ENCODE data around the gene NOXO1. TPM values are rescaled to one million over a fixed set of nuclear protein-coding genes. Genes with fewer than 3 reads are reported as not detected.
A peak's percentile ranks its signal among the peaks of the same experiment; 100 is the strongest.

NOXO1 gene
- total RNA-seq, 3 donors from 2014 or later (not counting 1 experiment from before 2014, with no cell fraction given) = not detected

DNA sequence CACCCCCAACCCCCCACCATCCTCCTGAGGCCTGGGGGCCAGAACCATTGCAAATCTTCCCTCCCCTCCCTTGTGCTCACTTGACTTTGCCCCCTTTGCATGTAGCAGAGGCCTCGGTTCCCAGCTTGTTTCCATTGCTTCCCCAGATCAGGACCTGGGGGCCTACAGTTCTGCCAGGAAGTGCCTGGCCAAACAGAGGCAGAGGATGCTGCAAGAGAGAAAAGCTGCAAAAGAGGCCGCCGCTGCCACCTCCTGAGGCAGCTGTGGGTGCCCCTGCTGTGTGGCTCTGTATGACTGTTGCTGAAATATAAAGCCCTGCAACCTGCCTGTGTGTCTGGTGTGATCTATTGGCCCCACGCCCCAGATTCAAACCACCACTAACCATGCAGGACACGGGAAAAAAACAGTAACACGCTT is 19.6 kb downstream of the NOXO1 start:
- TF ChIP-seq, protein P1, sequence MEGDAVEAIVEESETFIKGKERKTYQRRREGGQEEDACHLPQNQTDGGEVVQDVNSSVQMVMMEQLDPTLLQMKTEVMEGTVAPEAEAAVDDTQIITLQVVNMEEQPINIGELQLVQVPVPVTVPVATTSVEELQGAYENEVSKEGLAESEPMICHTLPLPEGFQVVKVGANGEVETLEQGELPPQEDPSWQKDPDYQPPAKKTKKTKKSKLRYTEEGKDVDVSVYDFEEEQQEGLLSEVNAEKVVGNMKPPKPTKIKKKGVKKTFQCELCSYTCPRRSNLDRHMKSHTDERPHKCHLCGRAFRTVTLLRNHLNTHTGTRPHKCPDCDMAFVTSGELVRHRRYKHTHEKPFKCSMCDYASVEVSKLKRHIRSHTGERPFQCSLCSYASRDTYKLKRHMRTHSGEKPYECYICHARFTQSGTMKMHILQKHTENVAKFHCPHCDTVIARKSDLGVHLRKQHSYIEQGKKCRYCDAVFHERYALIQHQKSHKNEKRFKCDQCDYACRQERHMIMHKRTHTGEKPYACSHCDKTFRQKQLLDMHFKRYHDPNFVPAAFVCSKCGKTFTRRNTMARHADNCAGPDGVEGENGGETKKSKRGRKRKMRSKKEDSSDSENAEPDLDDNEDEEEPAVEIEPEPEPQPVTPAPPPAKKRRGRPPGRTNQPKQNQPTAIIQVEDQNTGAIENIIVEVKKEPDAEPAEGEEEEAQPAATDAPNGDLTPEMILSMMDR (IDR thresholded peaks at IDR 0.05) = no peak
- H3K4me1 ChIP-seq (ENCODE audit: control insufficient read depth, insufficient read depth, low read length) = peaks cover 59% of the 10 kb centered on the region
- intact Hi-C loops (cut with micrococcal nuclease) = no loop called here
- no peaks in the 10 kb centered on the region for H3K9me3 Mint-ChIP-seq
- H3K27ac ChIP-seq (ENCODE audit: low read length) = no peak overlapping the region
- WGBS (ENCODE audit: insufficient coverage) = 71% methylated on average over 3 of the region's 6 CpGs
- H3K27ac Mint-ChIP-seq = no peak overlapping the region
- no peaks in the 10 kb centered on the region for H3K9me3 ChIP-seq (ENCODE audit: control insufficient read depth, insufficient read depth, low read length)
- no peak overlapping the region for H3K4me3 Mint-ChIP-seq
- H3K4me1 Mint-ChIP-seq = peaks cover 41% of the 10 kb centered on the region in 2 donors
- H3K4me3 ChIP-seq (ENCODE audit: low read length) = no peak overlapping the region
- DNase-seq = peak in 1 of 2 donors; percentile 42
- no peaks in the 10 kb centered on the region for H3K36me3 Mint-ChIP-seq
- no peak for ATAC-seq
- H3K27me3 Mint-ChIP-seq (ENCODE audit: low read depth in 2 of 2) = no peaks in the 10 kb centered on the region
- peaks cover 20% of the 10 kb centered on the region for H3K36me3 ChIP-seq (ENCODE audit: control insufficient read depth, insufficient read depth, low read length)
- no peaks in the 10 kb centered on the region for H3K27me3 ChIP-seq (ENCODE audit: control insufficient read depth, insufficient read depth, low read length)

DNA sequence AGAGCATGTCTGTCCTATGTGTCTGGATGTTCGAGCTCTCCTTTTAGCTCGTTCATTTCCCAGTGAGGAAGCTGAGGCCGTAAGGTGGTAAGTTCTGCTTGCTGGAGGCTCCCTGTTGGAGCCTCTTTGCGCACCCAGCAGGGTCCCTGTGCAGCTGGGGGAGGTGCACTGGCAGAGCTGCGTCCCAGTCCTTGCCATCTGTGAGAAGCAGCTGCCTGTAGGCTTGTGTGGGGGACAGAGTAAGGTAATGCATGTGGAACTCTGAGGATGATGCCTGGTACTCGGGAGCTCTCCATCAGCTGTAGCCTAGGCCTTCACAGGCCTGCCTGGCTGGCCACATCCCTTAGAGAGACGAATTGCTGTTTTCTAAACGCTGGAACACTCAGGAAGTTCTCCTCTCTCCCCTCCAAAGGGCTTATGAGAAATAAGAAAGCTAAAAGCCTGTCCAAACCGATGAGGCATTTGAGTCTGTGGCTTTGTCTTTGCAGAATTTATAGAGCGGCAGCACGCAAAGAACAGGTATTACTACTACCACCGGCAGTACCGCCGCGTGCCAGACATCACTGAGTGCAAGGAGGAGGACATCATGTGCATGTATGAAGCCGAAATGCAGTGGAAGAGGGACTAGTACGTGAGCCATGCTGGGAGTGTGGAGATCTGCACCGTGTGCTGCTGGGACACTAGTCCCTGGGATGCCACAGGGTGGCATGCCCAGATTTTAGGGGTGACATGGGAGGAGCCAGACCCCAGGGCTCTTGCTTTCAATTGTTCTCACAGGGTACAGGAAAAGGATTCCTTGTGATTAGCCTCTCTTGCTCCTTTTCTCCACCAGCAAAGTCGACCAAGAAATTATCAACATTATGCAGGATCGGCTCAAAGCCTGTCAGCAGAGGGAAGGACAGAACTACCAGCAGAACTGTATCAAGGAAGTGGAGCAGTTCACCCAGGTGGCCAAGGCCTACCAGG is 20.3 kb downstream of the NOXO1 start:
- no peak overlapping the region for H3K27ac ChIP-seq (ENCODE audit: low read length)
- H3K9me3 ChIP-seq (ENCODE audit: control insufficient read depth, insufficient read depth, low read length) = no peaks in the 10 kb centered on the region
- peaks cover 41% of the 10 kb centered on the region in 2 donors for H3K4me1 Mint-ChIP-seq
- H3K36me3 Mint-ChIP-seq = no peaks in the 10 kb centered on the region
- no peaks in the 10 kb centered on the region for H3K27me3 ChIP-seq (ENCODE audit: control insufficient read depth, insufficient read depth, low read length)
- intact Hi-C loops (cut with micrococcal nuclease) = no loop called here
- H3K4me3 Mint-ChIP-seq = peak overlapping the region; percentile 91
- TF ChIP-seq, protein P1 (IDR thresholded peaks at IDR 0.05) = no peak
- H3K9me3 Mint-ChIP-seq = no peaks in the 10 kb centered on the region
- ATAC-seq (no peak), DNase-seq (peak in 1 of 2 donors; percentile 56)
- no peak overlapping the region for H3K4me3 ChIP-seq (ENCODE audit: low read length)
- H3K36me3 ChIP-seq (ENCODE audit: control insufficient read depth, insufficient read depth, low read length) = peaks cover 20% of the 10 kb centered on the region
- peak overlapping the region; percentile 56 to 85 for H3K27ac Mint-ChIP-seq
- H3K4me1 ChIP-seq (ENCODE audit: control insufficient read depth, insufficient read depth, low read length) = peaks cover 58% of the 10 kb centered on the region
- no peaks in the 10 kb centered on the region for H3K27me3 Mint-ChIP-seq (ENCODE audit: low read depth in 2 of 2)
- WGBS (ENCODE audit: insufficient coverage) = 60% methylated on average over 20 of the region's 20 CpGs

DNA sequence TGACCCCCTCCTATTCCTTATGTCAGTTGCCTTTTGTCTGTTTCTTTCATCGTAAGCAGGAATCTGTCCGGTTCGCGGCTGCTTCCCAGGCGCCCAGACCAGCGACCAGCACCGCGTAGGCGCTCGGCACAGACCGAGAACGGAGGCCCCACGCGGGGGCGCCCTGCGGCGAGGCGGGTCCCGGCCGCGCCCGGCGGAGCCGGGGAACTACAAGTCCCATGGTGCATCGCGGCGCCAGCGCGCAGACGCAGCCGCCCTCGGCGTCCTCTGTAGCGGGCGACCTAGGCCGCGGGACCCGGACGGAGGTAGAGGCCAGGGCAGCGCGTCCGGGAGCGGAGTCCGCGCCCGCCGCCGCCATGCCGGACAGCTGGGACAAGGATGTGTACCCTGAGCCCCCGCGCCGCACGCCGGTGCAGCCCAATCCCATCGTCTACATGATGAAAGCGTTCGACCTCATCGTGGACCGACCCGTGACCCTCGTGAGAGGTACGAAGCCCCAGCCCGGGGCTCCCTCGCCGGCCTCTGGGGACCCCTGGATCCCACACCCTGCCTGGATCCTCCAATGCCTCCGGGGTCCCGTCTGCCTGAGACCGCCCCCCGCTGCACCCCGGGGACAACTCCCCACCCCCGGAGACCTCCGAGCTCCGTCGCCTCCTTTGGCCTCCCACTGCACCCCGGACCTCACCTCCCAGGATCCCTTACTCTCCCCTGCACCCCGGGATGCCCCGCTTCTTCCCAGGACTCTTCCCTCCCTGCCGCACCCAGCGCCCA is 21.8 kb downstream of the NOXO1 start, which contains the start of gene NDUFB10:
TSS of gene NDUFB10 (plus strand) at position 270 of the 771 bp plus-strand sequence. CDS start at position 357, 87 bp downstream.
- ATAC-seq (peak; percentile 89 to 94 (median 90)), DNase-seq (peak; percentile 83 to 96)
- Mint-ChIP-seq H3K4me1 (peaks cover 29 to 31% of the 10 kb centered on the region in 2 donors), H3K36me3 (no peaks in the 10 kb centered on the region), H3K27me3 (ENCODE audit: low read depth in 2 of 2) (no peaks in the 10 kb centered on the region), H3K9me3 (no peaks in the 10 kb centered on the region), H3K4me3 (peak within 1 kb of the TSS; percentile 91), H3K27ac (peak within 1 kb of the TSS; percentile 56 to 85)
- Histone ChIP-seq H3K36me3 (ENCODE audit: control insufficient read depth, insufficient read depth, low read length) (peaks cover 20% of the 10 kb centered on the region), H3K4me3 (ENCODE audit: low read length) (peak within 1 kb of the TSS; percentile 78), H3K4me1 (ENCODE audit: control insufficient read depth, insufficient read depth, low read length) (peaks cover 49% of the 10 kb centered on the region), H3K27me3 (ENCODE audit: control insufficient read depth, insufficient read depth, low read length) (no peaks in the 10 kb centered on the region), H3K9me3 (ENCODE audit: control insufficient read depth, insufficient read depth, low read length) (no peaks in the 10 kb centered on the region), H3K27ac (ENCODE audit: low read length) (peak within 1 kb of the TSS; percentile 65)
- intact Hi-C loops (cut with micrococcal nuclease) = no loop called here
- under 1% methylated on average over 79 of the region's 79 CpGs for WGBS (ENCODE audit: insufficient coverage)
- TF ChIP-seq, protein P1 (IDR thresholded peaks at IDR 0.05) = peak; percentile 30

Measured in natural killer cell (primary cell).